Spleen (tissue), 11 donors: Measurements from ENCODE around the gene GUCD1. TPM values are rescaled to one million over a fixed set of nuclear protein-coding genes. Genes with fewer than 3 reads are reported as not detected.

ENCODE experiments used
- DNase-seq: peaks from one replicate; pipeline ENCODE4 v3.0.0-alpha.2; 2020
- H3K27ac ChIP-seq, 8 donors: fragments of 200-600 bp; sonication (generic) in 7 of 8; 1 replicate in 4 of 8; 2 replicates in 4 of 8; pipeline versions ENCODE4 v1.5.0 to v1.8.0; 2016 to 2021; ENCODE audit warnings: inconsistent platforms in 4 of 8, mild to moderate bottlenecking in 4 of 8, moderate library complexity in 1 of 8
- H3K27me3 ChIP-seq, 7 donors: fragments of 200-600 bp; sonication (generic) in 6 of 7; replicated peaks in 1 of 7; 1 replicate in 4 of 7; 2 replicates in 3 of 7; pipeline versions ENCODE4 v1.5.0 to v1.8.0; 2016 to 2021; ENCODE audit warnings: inconsistent platforms in 3 of 7, mild to moderate bottlenecking in 1 of 7
- H3K36me3 ChIP-seq, 6 donors: fragments of 200-600 bp; sonication (generic) in 5 of 6; 1 replicate in 4 of 6; 2 replicates in 2 of 6; pipeline versions ENCODE4 v1.5.0 to v1.8.0; 2016 to 2021; ENCODE audit warnings: inconsistent platforms in 2 of 6
- H3K4me1 ChIP-seq, 6 donors: fragments of 200-600 bp; sonication (generic) in 5 of 6; 1 replicate in 3 of 6; 2 replicates in 3 of 6; pipeline versions ENCODE4 v1.5.0 to v1.8.0; 2016 to 2021; ENCODE audit warnings: inconsistent platforms in 3 of 6
- H3K4me3 ChIP-seq, 8 donors: fragments of 200-600 bp; sonication (generic) in 7 of 8; 1 replicate in 4 of 8; 2 replicates in 4 of 8; pipeline versions ENCODE4 v1.5.0 to v1.8.0; 2016 to 2021; ENCODE audit warnings: inconsistent platforms in 4 of 8, mild to moderate bottlenecking in 4 of 8, moderate library complexity in 2 of 8
- H3K9me3 ChIP-seq, 8 donors: fragments of 200-600 bp; sonication (generic) in 7 of 8; 1 replicate in 4 of 8; 2 replicates in 4 of 8; pipeline versions ENCODE4 v1.5.0 to v1.8.0; 2016 to 2021; ENCODE audit warnings: inconsistent platforms in 4 of 8
- CTCF ChIP-seq, 11 experiments: fragments of 200-600 bp in 7 of 11; fragments of 450-650 bp in 4 of 11; sonication (generic) in 4 of 11; IDR thresholded peaks in 8 of 11; conservative IDR thresholded peaks in 3 of 11; 1 replicate in 7 of 11; 2 replicates in 4 of 11; pipeline versions ENCODE4 v1.4.0 to v1.8.0; 2016 to 2021; ENCODE audit warnings: antibody characterized with exemption in 11 of 11, inconsistent platforms in 4 of 11, mild to moderate bottlenecking in 1 of 11
- POLR2A ChIP-seq, 3 donors: fragments of 450-650 bp; IDR thresholded peaks; one replicate each; pipeline ENCODE4 v1.5.1; 2017; ENCODE audit warnings: antibody characterized with exemption in 3 of 3, mild to moderate bottlenecking in 1 of 3
- POLR2AphosphoS5 ChIP-seq, 3 donors: sonication (generic); formaldehyde crosslinking; IDR thresholded peaks; one replicate each; pipeline ENCODE4 v1.5.1; 2017; ENCODE audit warnings: antibody characterized with exemption in 3 of 3
- WGBS, 5 donors: extraction: QIAGEN DNeasy Blood & Tissue Kit in 3 of 5; methylation state at CpG; one replicate each; pipeline versions ENCODE4 v1.1.5 to v1.1.7; 2013 to 2018; 5-methylcytosine and 5-hydroxymethylcytosine counted together
- intact Hi-C: fragments of 100-400 bp; cut with DNase I; formaldehyde crosslinking; loops from one replicate; pipeline ENCODE4 v1.15.0; 2023; ENCODE audit warnings: low total_unique reads
- polyA plus RNA-seq, 3 donors: library from polyadenylated mRNA; stranded (reverse); fragments of 200-250 nt; gene quantifications; one replicate each; pipeline ENCODE4 v1.2.1, GENCODE V29; 2013
- total RNA-seq, 7 donors: library from RNA; depleted of rRNA in 3 of 7; stranded (reverse); fragments of >200 nt in 3 of 7; fragmentation: NEBNext Ultra II Directional in 4 of 7; extraction: Animal tissue kit (Norgen Biotek cat#: 25700) in 4 of 7; gene quantifications; one replicate each; pipeline versions ENCODE4 v1.1.0 to v1.2.1, GENCODE V29; 2016 to 2021
- donor health status: healthy with polysubstance abuse.
- donor health status: DM: no; HTN: no; CAD: no; lungs with moderate emphysema.
- donor health status: DM: no; HTN: no; CAD: no.
- donor health status: Bipolar disorder and iron deficiency.
- donor health status: healthy.
- donor health status: DM: no; HTN: no; CAD: no.
- donor health status: DM: yes; HTN: yes; CAD: no.

GUCD1 gene
- total and polyA plus RNA-seq, 10 donors = 82.6 to 162 (median 106) TPM

- peak; percentile 92 for DNase-seq
- peaks cover 0 to 14% (median 0%) of the 10 kb centered on the region in 6 donors for H3K36me3 ChIP-seq
- 3 to 15% (median 8%) methylated on average over 12 of the region's 12 CpGs for WGBS, 5 donors
- H3K27me3 ChIP-seq = no peaks in the 10 kb centered on the region
- intact Hi-C loops = no loop called here
- no peak overlapping the region for H3K27ac ChIP-seq
- no peaks in the 10 kb centered on the region for H3K9me3 ChIP-seq
- no peak overlapping the region for H3K4me3 ChIP-seq
- H3K4me1 ChIP-seq = peaks cover 5 to 28% (median 14%) of the 10 kb centered on the region in 6 donors
- peak; percentile 72 to 90 (median 86) for TF ChIP-seq CTCF (IDR thresholded peaks at IDR 0.05 in 8 of 11, conservative IDR thresholded peaks at IDR 0.05 in 3 of 11)
- no peak for TF ChIP-seq POLR2A (IDR thresholded peaks at IDR 0.05)
- TF ChIP-seq POLR2AphosphoS5 (IDR thresholded peaks at IDR 0.05) = peak in 2 of 3 donors; percentile 22 to 80
These were observed 29.4 kb downstream of the GUCD1 start for GRCh38 chr22:24525416-24526037.

DNA sequence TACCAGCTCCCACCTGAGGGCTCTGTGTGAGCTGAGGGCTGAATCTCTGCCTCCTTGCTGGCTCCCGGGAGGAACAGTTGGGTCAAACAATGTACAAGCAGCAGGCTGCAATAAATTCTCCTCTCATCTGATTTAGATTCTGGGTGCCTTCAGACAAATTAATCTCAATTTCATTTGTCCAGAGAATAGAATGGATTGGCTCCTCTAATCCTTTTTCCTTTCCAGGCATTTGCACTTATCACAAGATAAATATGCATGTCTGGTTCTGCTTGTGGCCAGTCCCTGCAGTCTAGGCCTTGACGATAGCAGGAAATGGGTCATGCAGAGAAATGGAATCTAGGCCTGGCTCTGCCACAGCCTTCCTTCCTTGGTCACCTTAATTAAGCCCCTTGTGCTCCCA, 31.1 kb downstream of the GUCD1 start:
- DNase-seq = no peak
- no peaks in the 10 kb centered on the region for H3K27me3 ChIP-seq
- no peak overlapping the region for H3K27ac ChIP-seq
- H3K4me1 ChIP-seq = peaks cover 5 to 45% (median 27%) of the 10 kb centered on the region in 6 donors
- 61 to 79% (median 72%) methylated on average over 2 of the region's 2 CpGs for WGBS, 5 donors
- intact Hi-C loops = loop anchor here (5.0 kb wide), 1 partner anchor 197 kb away; no protein-coding TSS in a partner anchor
- TF ChIP-seq POLR2A (IDR thresholded peaks at IDR 0.05) = no peak
- TF ChIP-seq CTCF (IDR thresholded peaks at IDR 0.05 in 8 of 11, conservative IDR thresholded peaks at IDR 0.05 in 3 of 11) = no peak
- no peak for TF ChIP-seq POLR2AphosphoS5 (IDR thresholded peaks at IDR 0.05)
- peaks cover 0 to 14% (median 0%) of the 10 kb centered on the region in 6 donors for H3K36me3 ChIP-seq
- no peaks in the 10 kb centered on the region for H3K9me3 ChIP-seq
- H3K4me3 ChIP-seq = no peak overlapping the region

DNA sequence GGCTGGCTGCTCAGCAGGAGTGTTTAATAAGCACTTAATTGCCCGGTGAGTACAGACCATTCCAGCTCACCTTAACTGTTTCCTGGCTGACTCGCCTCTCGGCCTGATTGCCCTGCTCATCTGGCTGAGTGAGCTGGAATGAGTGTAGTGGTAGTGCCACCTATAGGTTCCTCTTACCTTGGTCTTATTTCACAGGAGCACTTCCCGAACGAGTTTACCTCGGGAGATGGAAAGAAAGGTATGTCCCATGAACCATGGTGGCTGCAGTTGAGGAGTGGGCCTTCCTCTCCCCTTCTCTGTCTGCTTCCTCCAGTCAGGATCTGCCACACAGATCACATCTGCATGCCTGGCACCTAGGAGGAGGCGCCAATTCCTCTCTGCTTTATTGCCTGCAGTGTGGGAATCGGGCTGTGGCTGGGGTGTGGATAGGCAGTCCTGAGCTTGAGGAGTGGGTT, 33.1 kb downstream of the GUCD1 start:
- Histone ChIP-seq H3K27me3 (no peaks in the 10 kb centered on the region), H3K27ac (peak overlapping the region in 1 of 8 donors; percentile 37), H3K4me1 (peaks cover 5 to 50% (median 28%) of the 10 kb centered on the region in 6 donors), H3K4me3 (no peak overlapping the region), H3K9me3 (no peaks in the 10 kb centered on the region), H3K36me3 (peaks cover 0 to 3% (median 0%) of the 10 kb centered on the region in 6 donors)
- TF ChIP-seq POLR2AphosphoS5 (IDR thresholded peaks at IDR 0.05) = no peak
- peak in 9 of 11 experiments; percentile 10 to 66 (median 46) for TF ChIP-seq CTCF (IDR thresholded peaks at IDR 0.05 in 8 of 11, conservative IDR thresholded peaks at IDR 0.05 in 3 of 11)
- TF ChIP-seq POLR2A (IDR thresholded peaks at IDR 0.05) = no peak
- no peak for DNase-seq
- 22 to 33% (median 28%) methylated on average over 8 of the region's 8 CpGs for WGBS, 5 donors
- intact Hi-C loops = loop anchor here (5.0 kb wide), 1 partner anchor 195 kb away; no protein-coding TSS in a partner anchor

DNA sequence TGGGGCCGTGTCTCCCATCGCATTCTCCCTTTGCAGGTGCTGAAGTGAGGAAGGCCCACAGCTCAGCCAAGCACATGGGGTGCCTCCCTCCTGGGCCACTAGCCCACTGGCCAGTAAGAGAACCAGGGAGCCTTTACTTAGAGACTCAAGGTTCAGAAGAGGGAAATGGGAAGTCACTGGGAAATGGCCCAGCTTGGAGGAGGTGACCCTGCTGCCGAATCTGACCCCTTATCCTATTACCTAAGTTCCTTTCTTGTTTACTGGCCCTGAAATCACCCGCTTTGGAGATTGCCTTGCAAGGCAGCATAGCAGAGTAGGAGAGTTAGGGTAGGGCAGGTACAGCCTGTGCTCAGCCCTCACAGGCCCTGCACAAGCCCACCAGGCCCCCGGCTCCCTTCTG, 35.4 kb downstream of the GUCD1 start:
- Histone ChIP-seq H3K27ac (peak overlapping the region in 1 of 8 donors; percentile 21), H3K4me3 (no peak overlapping the region), H3K27me3 (no peaks in the 10 kb centered on the region), H3K9me3 (no peaks in the 10 kb centered on the region), H3K36me3 (no peaks in the 10 kb centered on the region), H3K4me1 (peaks cover 3 to 62% (median 27%) of the 10 kb centered on the region in 6 donors)
- 51 to 81% (median 63%) methylated on average over 4 to 5 of the region's 5 CpGs for WGBS, 5 donors
- intact Hi-C loops = no loop called here
- TF ChIP-seq CTCF (IDR thresholded peaks at IDR 0.05 in 8 of 11, conservative IDR thresholded peaks at IDR 0.05 in 3 of 11) (no peak), POLR2A (IDR thresholded peaks at IDR 0.05) (no peak), POLR2AphosphoS5 (IDR thresholded peaks at IDR 0.05) (no peak)
- DNase-seq = no peak
